HG03103 (cell line): ENCODE data around the gene TNNI2.

Experiments used
- ATAC-seq: cut with Tn5 transposase; IDR thresholded peaks from one replicate; pipeline ENCODE4 v1.9.1; 2021; ENCODE audit warnings: low read depth; ENCODE audit not compliant: unreplicated experiment

TNNI2 gene

GRCh38 chr11:1832211-1832919, 6.4 kb upstream of the TNNI2 start:
- ATAC-seq: no peak

GRCh38 chr11:1832920-1833295, 5.9 kb upstream of the TNNI2 start:
- no peak for ATAC-seq

GRCh38 chr11:1834062-1834610, 4.6 kb upstream of the TNNI2 start:
- no peak for ATAC-seq

GRCh38 chr11:1834779-1835670, 3.8 kb upstream of the TNNI2 start, which contains the start of gene SYT8:
Gene SYT8 (plus strand): TSS chr11:1834990. CDS start chr11:1835106, 116 bp downstream.
- ATAC-seq: no peak

GRCh38 chr11:1835671-1836010, 3.1 kb upstream of the TNNI2 start:
- no peak for ATAC-seq

- ATAC-seq: no peak
Measured at GRCh38 chr11:1836011-1836945, 2.5 kb upstream of the TNNI2 start.

- peak; percentile 67 for ATAC-seq
Measured at GRCh38 chr11:1837171-1838076, 1.4 kb upstream of the TNNI2 start.

GRCh38 chr11:1838077-1838425, 730 bp upstream of the TNNI2 start:
- ATAC-seq: no peak

- no peak for ATAC-seq
Measured at GRCh38 chr11:1839204-1839923, 583 bp downstream of the TNNI2 start.

GRCh38 chr11:1839924-1840779, 1.4 kb downstream of the TNNI2 start:
- no peak for ATAC-seq

- ATAC-seq: no peak
Measured at GRCh38 chr11:1840780-1841480, 2.1 kb downstream of the TNNI2 start.

GRCh38 chr11:1841511-1842148, 2.8 kb downstream of the TNNI2 start:
- no peak for ATAC-seq

- ATAC-seq: no peak
Measured at GRCh38 chr11:1842149-1843097, 3.6 kb downstream of the TNNI2 start.

- ATAC-seq: no peak
Measured at GRCh38 chr11:1843098-1843473, 4.3 kb downstream of the TNNI2 start.

- no peak for ATAC-seq
Measured at GRCh38 chr11:1843796-1844195, 5.0 kb downstream of the TNNI2 start.
